ENCODE results near the gene BRD3OS.

DNA sequence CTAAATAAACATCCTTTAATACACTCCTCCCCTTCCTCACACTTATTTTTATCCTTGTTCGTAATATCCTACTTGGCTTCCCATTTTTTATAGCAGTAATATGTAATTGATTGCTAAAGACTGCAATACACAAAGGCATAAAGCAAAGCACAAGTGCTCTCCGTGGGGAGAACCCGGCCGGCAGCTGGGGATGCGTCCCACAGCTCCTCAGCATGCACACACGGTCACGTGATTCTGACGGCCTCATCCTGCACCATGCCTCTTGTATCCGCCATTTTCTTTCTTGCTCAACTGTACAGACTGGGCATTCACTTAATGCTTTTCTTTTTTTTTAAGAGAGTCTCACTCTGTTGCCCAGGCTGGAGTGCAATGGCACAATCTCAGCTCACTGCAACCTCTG lies 2.8 kb downstream of the BRD3OS start:
- TF ChIP-seq MXD3 (CRISPR knock-in tag; IDR thresholded peaks at IDR 0.05), result no peak
- TF ChIP-seq SMAD1 (CRISPR knock-in tag; IDR thresholded peaks at IDR 0.05; ENCODE audit: borderline replicate concordance, low read depth), result no peak
- no peak for TF ChIP-seq FUBP1 (CRISPR knock-in tag; IDR thresholded peaks at IDR 0.05; ENCODE audit: borderline replicate concordance)
- TF ChIP-seq ZFP36 (IDR thresholded peaks at IDR 0.05; ENCODE audit: borderline replicate concordance, low read depth, low read length, partially characterized antibody), result no peak
- no peak for TF ChIP-seq TCF7 (IDR thresholded peaks at IDR 0.05; ENCODE audit: low read depth)
